ENCODE measurements around the gene AQP1.

The AQP1 gene

GRCh38 chr7:30906515-30907240 is 5.0 kb upstream of the AQP1 start:
- peak; percentile 44 for DNase-seq (ENCODE audit: low read depth)

- peak; percentile 43 for DNase-seq (ENCODE audit: low read depth)
These were observed 4.0 kb upstream of the AQP1 start for GRCh38 chr7:30907527-30908267.

GRCh38 chr7:30908681-30909080 is 3.0 kb upstream of the AQP1 start:
- no peak for DNase-seq (ENCODE audit: low read depth)

GRCh38 chr7:30909431-30909830 is 2.2 kb upstream of the AQP1 start:
- DNase-seq (ENCODE audit: low read depth), result no peak

GRCh38 chr7:30910411-30911073 is 1.1 kb upstream of the AQP1 start:
- no peak for DNase-seq (ENCODE audit: low read depth)

- no peak for DNase-seq (ENCODE audit: low read depth)
These were observed 520 bp upstream of the AQP1 start for GRCh38 chr7:30911133-30911532.

- DNase-seq (ENCODE audit: low read depth), result no peak
These were observed 523 bp downstream of the AQP1 start for GRCh38 chr7:30912021-30912730.

- no peak for DNase-seq (ENCODE audit: low read depth)
These were observed 1.0 kb downstream of the AQP1 start for GRCh38 chr7:30912731-30912985.

GRCh38 chr7:30912986-30913811 is 1.5 kb downstream of the AQP1 start:
- DNase-seq (ENCODE audit: low read depth), result no peak

GRCh38 chr7:30913821-30914515 is 2.3 kb downstream of the AQP1 start:
- no peak for DNase-seq (ENCODE audit: low read depth)

- peak; percentile 67 for DNase-seq (ENCODE audit: low read depth)
These were observed 2.9 kb downstream of the AQP1 start for GRCh38 chr7:30914596-30914995.

GRCh38 chr7:30915005-30915601 is 3.5 kb downstream of the AQP1 start:
- DNase-seq (ENCODE audit: low read depth), result no peak

- no peak for DNase-seq (ENCODE audit: low read depth)
These were observed 4.1 kb downstream of the AQP1 start for GRCh38 chr7:30915751-30916150.

GRCh38 chr7:30916255-30916654 is 4.6 kb downstream of the AQP1 start:
- no peak for DNase-seq (ENCODE audit: low read depth)

- DNase-seq (ENCODE audit: low read depth), result no peak
These were observed 5.1 kb downstream of the AQP1 start for GRCh38 chr7:30916767-30917166.

GRCh38 chr7:30917216-30917893 is 5.7 kb downstream of the AQP1 start:
- DNase-seq (ENCODE audit: low read depth), result no peak

- DNase-seq (ENCODE audit: low read depth), result no peak
These were observed 7.0 kb downstream of the AQP1 start for GRCh38 chr7:30918676-30919075.

GRCh38 chr7:30920021-30920583 is 8.4 kb downstream of the AQP1 start:
- DNase-seq (ENCODE audit: low read depth), result peak; percentile 36

GRCh38 chr7:30920584-30921539 is 9.2 kb downstream of the AQP1 start:
- DNase-seq (ENCODE audit: low read depth), result peak; percentile 46
